Measurements from ENCODE around the gene AMDHD2.

Gene AMDHD2

DNA sequence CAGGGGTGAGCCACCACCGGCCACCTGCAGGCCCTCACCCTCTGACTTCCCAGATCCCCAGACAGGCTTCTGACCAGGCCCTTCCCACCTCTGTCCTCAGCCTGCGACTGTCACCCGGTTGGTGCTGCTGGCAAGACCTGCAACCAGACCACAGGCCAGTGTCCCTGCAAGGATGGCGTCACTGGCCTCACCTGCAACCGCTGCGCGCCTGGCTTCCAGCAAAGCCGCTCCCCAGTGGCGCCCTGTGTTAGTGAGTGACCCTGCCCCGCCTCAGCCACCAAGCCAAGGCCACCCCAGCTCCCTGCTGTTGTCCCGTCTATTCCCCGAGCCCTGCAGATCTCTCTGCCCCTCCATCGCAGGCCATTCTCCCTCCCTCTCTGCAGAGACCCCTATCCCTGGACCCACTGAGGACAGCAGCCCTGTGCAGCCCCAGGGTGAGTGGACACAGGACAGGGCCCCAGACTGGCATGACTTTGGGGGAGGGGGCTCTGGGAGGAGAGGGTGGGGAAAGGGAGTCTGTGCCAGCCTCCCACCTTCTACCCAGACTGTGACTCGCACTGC is 47.2 kb upstream of the AMDHD2 start:
- H3K36me3 ChIP-seq (replicated peaks): no peaks in the 10 kb centered on the region
- H3K4me3 ChIP-seq (ENCODE audit: low read depth, low read length): no peak overlapping the region
- H3K27me3 ChIP-seq (replicated peaks): no peaks in the 10 kb centered on the region
- TF ChIP-seq, protein P1, sequence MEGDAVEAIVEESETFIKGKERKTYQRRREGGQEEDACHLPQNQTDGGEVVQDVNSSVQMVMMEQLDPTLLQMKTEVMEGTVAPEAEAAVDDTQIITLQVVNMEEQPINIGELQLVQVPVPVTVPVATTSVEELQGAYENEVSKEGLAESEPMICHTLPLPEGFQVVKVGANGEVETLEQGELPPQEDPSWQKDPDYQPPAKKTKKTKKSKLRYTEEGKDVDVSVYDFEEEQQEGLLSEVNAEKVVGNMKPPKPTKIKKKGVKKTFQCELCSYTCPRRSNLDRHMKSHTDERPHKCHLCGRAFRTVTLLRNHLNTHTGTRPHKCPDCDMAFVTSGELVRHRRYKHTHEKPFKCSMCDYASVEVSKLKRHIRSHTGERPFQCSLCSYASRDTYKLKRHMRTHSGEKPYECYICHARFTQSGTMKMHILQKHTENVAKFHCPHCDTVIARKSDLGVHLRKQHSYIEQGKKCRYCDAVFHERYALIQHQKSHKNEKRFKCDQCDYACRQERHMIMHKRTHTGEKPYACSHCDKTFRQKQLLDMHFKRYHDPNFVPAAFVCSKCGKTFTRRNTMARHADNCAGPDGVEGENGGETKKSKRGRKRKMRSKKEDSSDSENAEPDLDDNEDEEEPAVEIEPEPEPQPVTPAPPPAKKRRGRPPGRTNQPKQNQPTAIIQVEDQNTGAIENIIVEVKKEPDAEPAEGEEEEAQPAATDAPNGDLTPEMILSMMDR (IDR thresholded peaks at IDR 0.05; ENCODE audit: low read depth, low read length, missing control alignments): no peak
- in situ Hi-C loops (cut with HindIII; ENCODE audit: low pct_ligation_motif_present, low sequenced_read_pairs): no loop called here
- H3K27ac ChIP-seq: no peak overlapping the region
- DNase-seq: no peak

DNA sequence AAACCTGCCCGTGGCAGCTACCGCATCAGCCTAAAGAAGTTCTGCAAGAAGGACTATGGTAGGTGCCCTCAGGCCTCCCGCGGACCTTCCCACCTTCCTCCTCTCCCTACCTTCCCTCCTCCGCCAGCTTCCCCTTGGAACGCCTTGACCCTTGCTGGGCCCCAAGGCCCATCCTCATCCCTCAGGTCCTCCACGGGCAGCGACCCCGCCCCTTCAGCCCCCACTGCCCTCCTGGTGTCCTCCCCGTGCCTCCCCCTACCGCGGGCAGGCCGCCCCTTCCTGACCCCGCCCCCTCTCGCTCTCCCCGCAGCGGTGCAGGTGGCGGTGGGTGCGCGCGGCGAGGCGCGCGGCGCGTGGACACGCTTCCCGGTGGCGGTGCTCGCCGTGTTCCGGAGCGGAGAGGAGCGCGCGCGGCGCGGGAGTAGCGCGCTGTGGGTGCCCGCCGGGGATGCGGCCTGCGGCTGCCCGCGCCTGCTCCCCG is 46.7 kb upstream of the AMDHD2 start:
- Histone ChIP-seq H3K4me3 (ENCODE audit: low read depth, low read length) (peak overlapping the region; percentile 5), H3K27ac (no peak overlapping the region)
- DNase-seq: no peak

DNA sequence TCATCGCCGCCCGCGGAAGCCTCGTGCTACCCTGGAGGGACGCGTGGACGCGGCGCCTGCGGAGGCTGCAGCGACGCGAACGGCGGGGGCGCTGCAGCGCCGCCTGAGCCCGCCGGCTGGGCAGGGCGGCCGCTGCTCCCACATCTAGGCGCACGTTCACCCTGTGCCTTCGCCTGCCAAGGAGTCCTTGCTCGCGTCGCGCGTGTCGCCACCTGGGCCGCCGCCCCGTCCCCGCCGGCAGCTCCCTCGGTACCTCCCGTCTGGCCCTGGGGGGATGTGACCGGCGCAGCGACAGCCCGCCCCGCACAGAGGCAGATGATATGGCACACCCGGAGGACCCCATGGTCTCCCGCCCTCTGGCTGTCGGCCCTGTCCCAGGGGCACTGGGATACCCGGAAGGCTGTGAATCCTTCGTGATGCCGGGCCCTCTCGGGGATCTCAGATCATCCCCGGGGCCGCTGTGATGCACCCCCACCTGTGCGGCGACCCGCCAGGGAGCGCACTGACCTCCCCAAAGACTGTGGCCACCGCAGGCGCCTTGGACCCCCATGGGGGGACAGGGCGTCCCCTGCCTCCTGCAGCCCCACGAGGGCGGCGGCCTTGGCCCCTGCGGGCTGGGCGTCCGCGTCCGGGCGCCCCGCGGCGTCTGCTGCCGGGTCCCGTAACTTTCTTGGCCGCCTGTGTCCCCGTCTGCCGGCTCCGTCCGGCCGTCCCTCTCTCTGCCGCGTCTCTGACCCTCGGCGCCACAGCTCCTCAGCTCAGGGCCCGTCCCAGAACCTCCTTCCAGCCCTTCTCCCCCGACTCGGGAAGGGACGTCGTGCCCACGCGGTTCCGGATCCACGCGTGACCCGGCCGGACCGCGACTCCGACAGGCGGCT is 45.9 kb upstream of the AMDHD2 start:
- no peaks in the 10 kb centered on the region for H3K27me3 ChIP-seq (replicated peaks)
- no peak overlapping the region for H3K27ac ChIP-seq
- no peak for DNase-seq
- TF ChIP-seq, protein P1 (IDR thresholded peaks at IDR 0.05; ENCODE audit: low read depth, low read length, missing control alignments): peak; percentile 1
- no peaks in the 10 kb centered on the region for H3K36me3 ChIP-seq (replicated peaks)
- in situ Hi-C loops (cut with HindIII; ENCODE audit: low pct_ligation_motif_present, low sequenced_read_pairs): no loop called here
- H3K4me3 ChIP-seq (ENCODE audit: low read depth, low read length): peak overlapping the region; percentile 73

More for the DNA sequence above, 46.7 kb upstream of the AMDHD2 start:
- TF ChIP-seq, protein P1 (IDR thresholded peaks at IDR 0.05; ENCODE audit: low read depth, low read length, missing control alignments): no peak
- in situ Hi-C loops (cut with HindIII; ENCODE audit: low pct_ligation_motif_present, low sequenced_read_pairs): no loop called here
- Histone ChIP-seq H3K36me3 (replicated peaks) (no peaks in the 10 kb centered on the region), H3K27me3 (replicated peaks) (no peaks in the 10 kb centered on the region)

DNA sequence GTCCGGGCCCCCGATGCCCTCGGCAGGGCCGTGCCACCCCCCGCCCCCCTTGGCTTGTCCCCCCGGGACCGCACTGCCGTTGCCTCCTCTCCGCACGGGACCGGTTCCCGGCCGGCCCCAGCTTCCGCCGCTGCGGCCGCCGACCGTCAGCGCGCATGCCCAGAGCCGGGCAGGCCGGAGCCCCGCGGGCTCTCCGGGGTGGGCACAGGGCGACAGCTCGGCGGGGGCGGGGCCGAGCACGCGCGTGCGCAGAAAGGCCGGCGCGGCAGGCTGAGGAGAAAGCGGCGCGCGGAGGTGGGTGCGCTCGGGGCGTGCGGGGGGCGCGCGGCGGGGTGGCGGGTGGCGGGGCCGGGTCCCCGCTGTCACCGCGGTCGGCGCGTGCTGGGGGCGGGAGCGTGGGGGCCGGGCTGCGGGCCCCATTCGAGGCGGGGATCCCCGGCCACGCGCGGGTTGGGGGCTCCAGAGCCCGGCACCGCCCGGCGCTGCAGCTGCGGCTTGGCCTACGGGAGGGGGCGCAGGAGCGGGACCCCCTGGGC is 45.2 kb upstream of the AMDHD2 start, which contains the start of gene TBC1D24:
Gene TBC1D24, plus strand, starts transcription at position 251 of the 536 bp plus-strand sequence. CDS start 21,022 bp downstream, outside the sequence.
- no peaks in the 10 kb centered on the region for H3K27me3 ChIP-seq (replicated peaks)
- peak within 1 kb of the TSS; percentile 73 for H3K4me3 ChIP-seq (ENCODE audit: low read depth, low read length)
- no peaks in the 10 kb centered on the region for H3K36me3 ChIP-seq (replicated peaks)
- TF ChIP-seq, protein P1 (IDR thresholded peaks at IDR 0.05; ENCODE audit: low read depth, low read length, missing control alignments): no peak
- DNase-seq: peak; percentile 43
- in situ Hi-C loops (cut with HindIII; ENCODE audit: low pct_ligation_motif_present, low sequenced_read_pairs): no loop called here
- H3K27ac ChIP-seq: no peak within 1 kb of the TSS

DNA sequence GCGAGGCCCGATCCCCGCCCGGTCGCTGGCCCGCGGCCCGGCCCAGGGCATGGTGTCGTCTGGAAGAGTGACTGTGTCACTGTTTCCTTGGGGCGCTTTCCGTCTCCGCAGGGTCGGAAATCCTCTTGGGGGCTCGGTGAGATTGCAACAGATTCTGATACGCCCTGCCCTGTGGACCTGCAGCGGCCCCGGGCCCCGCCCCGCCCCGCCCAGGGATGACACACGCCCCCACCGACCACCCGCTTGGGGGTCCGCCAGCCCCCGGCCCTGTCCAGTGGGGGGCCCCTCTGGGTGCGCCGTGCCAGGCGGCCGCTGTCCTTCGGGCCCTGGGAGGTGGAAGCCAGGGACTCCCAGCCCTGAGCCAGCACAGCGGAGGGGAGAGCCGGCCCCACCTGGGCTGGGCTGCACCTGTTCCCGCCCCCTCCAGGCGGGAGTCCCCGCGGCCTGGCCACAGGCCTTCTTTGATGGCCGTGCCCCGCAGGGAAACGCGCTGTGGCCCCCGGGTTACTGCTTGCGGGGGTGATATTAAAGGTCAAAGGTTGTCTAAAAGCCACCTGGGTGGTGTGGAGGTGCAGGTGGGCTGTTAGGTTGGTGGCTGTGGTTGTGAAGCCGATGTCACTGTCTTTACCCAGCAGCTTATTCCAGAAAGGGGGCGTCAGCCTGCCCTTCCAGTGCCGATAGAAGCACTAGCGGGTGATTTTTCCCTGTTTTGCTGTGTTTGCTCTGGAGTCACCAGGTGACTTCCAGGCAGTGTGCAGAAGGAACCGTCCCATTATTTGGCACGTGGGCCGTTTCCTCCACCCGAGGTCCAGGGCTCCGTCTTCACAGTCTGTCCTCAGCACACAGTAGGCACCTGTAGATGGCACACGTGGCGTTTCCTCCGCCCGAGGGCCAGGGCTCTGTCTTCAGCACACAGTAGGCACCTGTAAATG is 44.5 kb upstream of the AMDHD2 start:
- Histone ChIP-seq H3K27me3 (replicated peaks) (no peaks in the 10 kb centered on the region), H3K36me3 (replicated peaks) (no peaks in the 10 kb centered on the region), H3K27ac (no peak overlapping the region), H3K4me3 (ENCODE audit: low read depth, low read length) (peak overlapping the region; percentile 73)
- TF ChIP-seq, protein P1 (IDR thresholded peaks at IDR 0.05; ENCODE audit: low read depth, low read length, missing control alignments): no peak
- in situ Hi-C loops (cut with HindIII; ENCODE audit: low pct_ligation_motif_present, low sequenced_read_pairs): no loop called here
- no peak for DNase-seq

All from brain microvascular endothelial cell (primary cell).